GM21737 (cell line): Measurements from ENCODE around the gene TRIM49C.
"Not testable (repeated sequence)": the region's sequence is repeated elsewhere in the genome, so short reads cannot be mapped to it uniquely, and the experiment has no call there.

Experiments
- ATAC-seq: cut with Tn5 transposase; IDR thresholded peaks from one replicate; pipeline ENCODE4 v1.9.1; 2021; ENCODE audit warnings: mild to moderate bottlenecking, moderate library complexity; ENCODE audit not compliant: unreplicated experiment

TRIM49C gene

GRCh38 chr11:90030806-90031205 is at the start of gene TRIM49C:
TSS of gene TRIM49C (plus strand) at chr11:90031106. CDS start at chr11:90035212, 4,106 bp downstream.
- ATAC-seq = not testable (repeated sequence)

- ATAC-seq = not testable (repeated sequence)
Measured at GRCh38 chr11:90024184-90024583, 6.7 kb upstream of the TRIM49C start.

- ATAC-seq = not testable (repeated sequence)
Measured at GRCh38 chr11:90051591-90052209, 20.8 kb downstream of the TRIM49C start.

GRCh38 chr11:90052311-90052710 is 21.4 kb downstream of the TRIM49C start:
- ATAC-seq = not testable (repeated sequence)

- ATAC-seq = not testable (repeated sequence)
Measured at GRCh38 chr11:90053545-90053944, 22.6 kb downstream of the TRIM49C start.

- ATAC-seq = not testable (repeated sequence)
Measured at GRCh38 chr11:90085650-90086049, 54.7 kb downstream of the TRIM49C start, which contains the start of gene UBTFL1. TSS of gene UBTFL1 (plus strand) at chr11:90085950. CDS start at chr11:90085950, 0 bp downstream.

- not testable (repeated sequence) for ATAC-seq
Measured at GRCh38 chr11:90088731-90089130, 57.8 kb downstream of the TRIM49C start.
